SK-N-SH treated with all-trans-retinoic acid at 6 μM for 48 hours (cell line): ENCODE results near the gene TPST1.
A peak's percentile ranks its signal among the peaks of the same experiment; 100 is the strongest.

Experiments used
- ATAC-seq: fragments of 200-7000 bp; cut with Tn5 transposase; 3 replicates; pipeline ENCODE4 v1.9.1; 2020; ENCODE audit warnings: mild to moderate bottlenecking, moderate library complexity
- ARNTL ChIP-seq: fragments of 450-650 bp; formaldehyde crosslinking; IDR thresholded peaks from 2 replicates; pipeline ENCODE4 v1.5.0; 2020; ENCODE audit warnings: low read depth, mild to moderate bottlenecking, moderate library complexity, borderline replicate concordance
- BACH2 ChIP-seq: fragments of 250-450 bp; sonication (Bioruptor Pico); IDR thresholded peaks from 2 replicates; pipeline ENCODE4 v1.9.0; 2021; ENCODE audit warnings: mild to moderate bottlenecking, borderline replicate concordance
- CSDC2 ChIP-seq: fragments of 250-450 bp; sonication (Bioruptor Pico); IDR thresholded peaks from 2 replicates; pipeline ENCODE4 v1.5.0; 2020; ENCODE audit warnings: mild to moderate bottlenecking, moderate library complexity
- ESRRG ChIP-seq: fragments of 250-450 bp; sonication (Bioruptor Pico); IDR thresholded peaks from 2 replicates; pipeline ENCODE4 v1.6.1; 2021; ENCODE audit warnings: mild to moderate bottlenecking
- GLIS3 ChIP-seq: fragments of 250-450 bp; sonication (Bioruptor Pico); IDR thresholded peaks from 2 replicates; pipeline ENCODE4 v1.5.0; 2020; ENCODE audit warnings: mild to moderate bottlenecking, moderate library complexity
- ISL1 ChIP-seq: fragments of 250-450 bp; sonication (Bioruptor Pico); IDR thresholded peaks from 2 replicates; pipeline ENCODE4 v2.1.2; 2022; ENCODE audit warnings: mild to moderate bottlenecking, moderate library complexity
- OSR1 ChIP-seq: fragments of 250-450 bp; sonication (Bioruptor Pico); IDR thresholded peaks from 2 replicates; pipeline ENCODE4 v1.8.0; 2022; ENCODE audit warnings: moderate library complexity, mild to moderate bottlenecking, inconsistent platforms
- PATZ1 ChIP-seq: fragments of 250-450 bp; sonication (Bioruptor Pico); IDR thresholded peaks from 2 replicates; pipeline ENCODE4 v1.8.0; 2020; ENCODE audit warnings: mild to moderate bottlenecking, moderate library complexity, borderline replicate concordance
- PPARA ChIP-seq: fragments of 250-450 bp; sonication (Bioruptor Pico); IDR thresholded peaks from 2 replicates; pipeline ENCODE4 v1.5.0; 2020; ENCODE audit warnings: mild to moderate bottlenecking, borderline replicate concordance
- RARB ChIP-seq: fragments of 250-450 bp; sonication (Bioruptor Pico); IDR thresholded peaks from 2 replicates; pipeline ENCODE4 v1.8.0; 2021; ENCODE audit warnings: mild to moderate bottlenecking, moderate library complexity
- TCF4 ChIP-seq: fragments of 250-450 bp; sonication (Bioruptor Pico); IDR thresholded peaks from 2 replicates; pipeline ENCODE4 v1.8.0; 2021; ENCODE audit warnings: mild to moderate bottlenecking, moderate library complexity, borderline replicate concordance
- TOX ChIP-seq: fragments of 250-450 bp; sonication (Bioruptor Pico); IDR thresholded peaks from 2 replicates; pipeline ENCODE4 v1.8.0; 2021; ENCODE audit warnings: mild to moderate bottlenecking, moderate library complexity, borderline replicate concordance
- TSHZ2 ChIP-seq: fragments of 250-450 bp; sonication (Bioruptor Pico); IDR thresholded peaks from 2 replicates; pipeline ENCODE4 v1.5.0; 2020; ENCODE audit warnings: mild to moderate bottlenecking, moderate library complexity
- ZC3H10 ChIP-seq: fragments of 250-450 bp; sonication (Bioruptor Pico); IDR thresholded peaks from 2 replicates; pipeline ENCODE4 v1.5.1; 2021; ENCODE audit warnings: mild to moderate bottlenecking, moderate library complexity
- ZFP30 ChIP-seq: fragments of 450-650 bp; formaldehyde crosslinking; IDR thresholded peaks from 2 replicates; pipeline ENCODE4 v1.5.0; 2022; ENCODE audit warnings: mild to moderate bottlenecking, moderate library complexity
- ZNF565 ChIP-seq: fragments of 450-650 bp; formaldehyde crosslinking; conservative IDR thresholded peaks from 2 replicates; pipeline ENCODE4 v1.5.0; 2020; ENCODE audit warnings: low read depth, mild to moderate bottlenecking, moderate library complexity
- ZNF8 ChIP-seq: fragments of 450-650 bp; formaldehyde crosslinking; IDR thresholded peaks from 2 replicates; pipeline ENCODE4 v1.5.0; 2020; ENCODE audit warnings: mild to moderate bottlenecking, moderate library complexity
- TF ChIP-seq, protein P1 (sequence below): fragments of 250-450 bp; sonication (Bioruptor Pico); IDR thresholded peaks from 2 replicates; pipeline ENCODE4 v1.5.1; 2020; ENCODE audit warnings: low read depth, mild to moderate bottlenecking, moderate library complexity
- TF ChIP-seq, protein P2 (sequence below): fragments of 250-450 bp; sonication (Bioruptor Pico); IDR thresholded peaks from 2 replicates; pipeline ENCODE4 v1.5.1; 2021; ENCODE audit warnings: mild to moderate bottlenecking, moderate library complexity
- TF ChIP-seq, protein P3 (sequence below): fragments of 250-450 bp; sonication (Bioruptor Pico); IDR thresholded peaks from 2 replicates; pipeline ENCODE4 v1.8.0; 2021; ENCODE audit warnings: low read depth, mild to moderate bottlenecking, moderate library complexity, borderline replicate concordance

TPST1 gene

DNA sequence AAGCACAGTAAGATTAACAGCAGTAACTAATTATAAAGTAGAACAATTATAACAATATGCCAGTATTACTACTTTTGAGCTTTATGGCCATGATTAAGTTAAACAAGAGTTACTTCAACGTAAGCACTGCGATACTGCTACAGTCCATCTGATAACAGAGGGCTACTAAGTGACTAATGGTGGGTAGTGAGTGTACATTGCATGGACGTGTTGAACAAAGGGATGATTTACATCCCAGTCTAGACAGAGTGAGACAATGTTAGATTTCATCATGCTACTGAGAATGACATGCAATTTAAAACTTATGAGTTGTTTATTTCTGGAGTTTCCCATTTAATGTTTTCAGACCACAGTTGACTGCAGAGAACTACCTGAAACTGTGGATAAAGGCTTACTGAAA, 45.6 kb downstream of the TPST1 start (continued):
- TF ChIP-seq CSDC2 (CRISPR knock-in tag) (no peak), TCF4 (CRISPR knock-in tag) (no peak), ZC3H10 (CRISPR knock-in tag) (peak; percentile 67; the same call in 1 of the 2 replicates), ZFP30 (CRISPR knock-in tag) (no peak), ZNF8 (CRISPR knock-in tag) (no peak), OSR1 (CRISPR knock-in tag) (no peak), ARNTL (CRISPR knock-in tag) (no peak), GLIS3 (CRISPR knock-in tag) (0 out of 2 replicates have a peak, but pooled peaks have one; percentile 43), BACH2 (CRISPR knock-in tag) (no peak), PATZ1 (peak; percentile 85; the same call in 1 of the 2 replicates)
- TF ChIP-seq, protein P1, sequence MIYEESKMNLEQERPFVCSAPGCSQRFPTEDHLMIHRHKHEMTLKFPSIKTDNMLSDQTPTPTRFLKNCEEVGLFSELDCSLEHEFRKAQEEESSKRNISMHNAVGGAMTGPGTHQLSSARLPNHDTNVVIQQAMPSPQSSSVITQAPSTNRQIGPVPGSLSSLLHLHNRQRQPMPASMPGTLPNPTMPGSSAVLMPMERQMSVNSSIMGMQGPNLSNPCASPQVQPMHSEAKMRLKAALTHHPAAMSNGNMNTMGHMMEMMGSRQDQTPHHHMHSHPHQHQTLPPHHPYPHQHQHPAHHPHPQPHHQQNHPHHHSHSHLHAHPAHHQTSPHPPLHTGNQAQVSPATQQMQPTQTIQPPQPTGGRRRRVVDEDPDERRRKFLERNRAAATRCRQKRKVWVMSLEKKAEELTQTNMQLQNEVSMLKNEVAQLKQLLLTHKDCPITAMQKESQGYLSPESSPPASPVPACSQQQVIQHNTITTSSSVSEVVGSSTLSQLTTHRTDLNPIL (CRISPR knock-in tag): peak; percentile 87; the same call in 1 of the 2 replicates

GRCh38 chr7:66255534-66256100, 50.5 kb downstream of the TPST1 start:
- TF ChIP-seq, protein P2, sequence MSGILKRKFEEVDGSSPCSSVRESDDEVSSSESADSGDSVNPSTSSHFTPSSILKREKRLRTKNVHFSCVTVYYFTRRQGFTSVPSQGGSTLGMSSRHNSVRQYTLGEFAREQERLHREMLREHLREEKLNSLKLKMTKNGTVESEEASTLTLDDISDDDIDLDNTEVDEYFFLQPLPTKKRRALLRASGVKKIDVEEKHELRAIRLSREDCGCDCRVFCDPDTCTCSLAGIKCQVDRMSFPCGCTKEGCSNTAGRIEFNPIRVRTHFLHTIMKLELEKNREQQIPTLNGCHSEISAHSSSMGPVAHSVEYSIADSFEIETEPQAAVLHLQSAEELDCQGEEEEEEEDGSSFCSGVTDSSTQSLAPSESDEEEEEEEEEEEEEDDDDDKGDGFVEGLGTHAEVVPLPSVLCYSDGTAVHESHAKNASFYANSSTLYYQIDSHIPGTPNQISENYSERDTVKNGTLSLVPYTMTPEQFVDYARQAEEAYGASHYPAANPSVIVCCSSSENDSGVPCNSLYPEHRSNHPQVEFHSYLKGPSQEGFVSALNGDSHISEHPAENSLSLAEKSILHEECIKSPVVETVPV: no peak
- TF ChIP-seq ESRRG (CRISPR knock-in tag) (no peak), GLIS3 (CRISPR knock-in tag) (no peak), ISL1 (0 out of 2 replicates have a peak, but pooled peaks have one; percentile 16)
- TF ChIP-seq, protein P3, sequence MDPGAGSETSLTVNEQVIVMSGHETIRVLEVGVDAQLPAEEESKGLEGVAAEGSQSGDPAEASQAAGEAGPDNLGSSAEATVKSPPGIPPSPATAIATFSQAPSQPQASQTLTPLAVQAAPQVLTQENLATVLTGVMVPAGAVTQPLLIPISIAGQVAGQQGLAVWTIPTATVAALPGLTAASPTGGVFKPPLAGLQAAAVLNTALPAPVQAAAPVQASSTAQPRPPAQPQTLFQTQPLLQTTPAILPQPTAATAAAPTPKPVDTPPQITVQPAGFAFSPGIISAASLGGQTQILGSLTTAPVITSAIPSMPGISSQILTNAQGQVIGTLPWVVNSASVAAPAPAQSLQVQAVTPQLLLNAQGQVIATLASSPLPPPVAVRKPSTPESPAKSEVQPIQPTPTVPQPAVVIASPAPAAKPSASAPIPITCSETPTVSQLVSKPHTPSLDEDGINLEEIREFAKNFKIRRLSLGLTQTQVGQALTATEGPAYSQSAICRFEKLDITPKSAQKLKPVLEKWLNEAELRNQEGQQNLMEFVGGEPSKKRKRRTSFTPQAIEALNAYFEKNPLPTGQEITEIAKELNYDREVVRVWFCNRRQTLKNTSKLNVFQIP (CRISPR knock-in tag): no peak
- peak; percentile 33; the same call in 2 of the 3 replicates for ATAC-seq

- TF ChIP-seq, protein P2: no peak
- no peak for TF ChIP-seq ZNF565 (CRISPR knock-in tag)
- no peak for TF ChIP-seq OSR1 (CRISPR knock-in tag)
- no peak for TF ChIP-seq ZC3H10 (CRISPR knock-in tag)
- TF ChIP-seq ARNTL (CRISPR knock-in tag): no peak
- no peak for TF ChIP-seq TSHZ2 (CRISPR knock-in tag)
- TF ChIP-seq TOX (CRISPR knock-in tag): no peak
- no peak for TF ChIP-seq RARB (CRISPR knock-in tag)
- no peak for TF ChIP-seq TCF4 (CRISPR knock-in tag)
- TF ChIP-seq BACH2 (CRISPR knock-in tag): no peak
- no peak for TF ChIP-seq PPARA (CRISPR knock-in tag)
- TF ChIP-seq ISL1: no peak
- TF ChIP-seq GLIS3 (CRISPR knock-in tag): no peak
- TF ChIP-seq, protein P3 (CRISPR knock-in tag): no peak
These were observed 51.1 kb downstream of the TPST1 start for GRCh38 chr7:66256281-66256680.

More at GRCh38 chr7:66256281-66256680, 51.1 kb downstream of the TPST1 start:
- no peak for ATAC-seq
